K562 (cell line): ENCODE data around the gene CMPK1. TPM values are rescaled to one million over a fixed set of nuclear protein-coding genes. Genes with fewer than 3 reads are reported as not detected.

Experiments
- ARID3A ChIP-seq: IDR thresholded peaks from 2 replicates; pipeline ENCODE4 v1.6.1; 2012; ENCODE audit warnings: low read depth, low read length, improper control_type of control experiment, borderline replicate concordance
- GMEB1 ChIP-seq: fragments of 250-450 bp; sonication (Bioruptor Pico); IDR thresholded peaks from 2 replicates; pipeline ENCODE4 v1.4.0; 2020; ENCODE audit warnings: mild to moderate bottlenecking
- RB1 ChIP-seq: fragments of 450-650 bp; IDR thresholded peaks from 2 replicates; pipeline ENCODE4 v1.6.1; 2017; ENCODE audit warnings: low read depth, mild to moderate bottlenecking
- ZNF274 ChIP-seq: IDR thresholded peaks from 2 replicates; pipeline ENCODE4 v1.6.1; 2011; ENCODE audit warnings: low read depth, mild to moderate bottlenecking, low read length, moderate library complexity, borderline replicate concordance
- ZNF280B ChIP-seq: fragments of 250-450 bp; sonication (Bioruptor Pico); IDR thresholded peaks from 2 replicates; pipeline ENCODE4 v1.5.1; 2021; ENCODE audit warnings: mild to moderate bottlenecking
- ZNF431 ChIP-seq: sonication (generic); formaldehyde crosslinking; IDR thresholded peaks from 2 replicates; pipeline ENCODE4 v1.8.0; 2022; ENCODE audit warnings: mild to moderate bottlenecking, missing genetic modification reagents
- polyA plus RNA-seq, 8 experiments: library from polyadenylated mRNA; depleted of rRNA in 4 of 8; stranded (reverse) in 5 of 8; unstranded in 3 of 8; fragments of >200 nt; fragmentation: Nextera tagmentation in 2 of 8; fragmentation: Illumina TruSeq in 1 of 8; extraction: Ambion mirVana in 2 of 8; extraction: Trizol in 1 of 8; gene quantifications; 2 replicates each; pipeline versions ENCODE4 v1.2.1 to v1.2.3, GENCODE V29; 2011 to 2014; ENCODE audit warnings: inconsistent platforms in 1 of 8, missing spikeins in 1 of 8
- total RNA-seq, 7 experiments: library from RNA; depleted of rRNA in 6 of 7; stranded (reverse); fragments of >200 nt in 6 of 7; fragmentation: Illumina TruSeq in 2 of 7; extraction: Trizol in 2 of 7; gene quantifications; 2 replicates each; pipeline versions ENCODE4 v1.2.1 to v1.2.3, GENCODE V29; 2011 to 2021; ENCODE audit warnings: low replicate concordance in 1 of 7
- TF ChIP-seq, protein P1 (sequence below): sonication (generic); formaldehyde crosslinking; IDR thresholded peaks from 2 replicates; pipeline ENCODE4 v1.8.1; 2023; ENCODE audit warnings: missing genetic modification reagents, mild to moderate bottlenecking, borderline replicate concordance
- TF ChIP-seq, protein P2 (sequence below): sonication (generic); formaldehyde crosslinking; IDR thresholded peaks from 2 replicates; pipeline ENCODE4 v1.8.0; 2023; ENCODE audit warnings: mild to moderate bottlenecking, missing genetic modification reagents

CMPK1 gene
- total and polyA plus RNA-seq, 9 of the 15 experiments (the other 6 are each of a cell fraction or from before 2014, with no cell fraction given) = 54.5 to 197 (median 116) TPM

- no peak for TF ChIP-seq GMEB1 (CRISPR knock-in tag)
- TF ChIP-seq ARID3A = no peak
- TF ChIP-seq, protein P1, sequence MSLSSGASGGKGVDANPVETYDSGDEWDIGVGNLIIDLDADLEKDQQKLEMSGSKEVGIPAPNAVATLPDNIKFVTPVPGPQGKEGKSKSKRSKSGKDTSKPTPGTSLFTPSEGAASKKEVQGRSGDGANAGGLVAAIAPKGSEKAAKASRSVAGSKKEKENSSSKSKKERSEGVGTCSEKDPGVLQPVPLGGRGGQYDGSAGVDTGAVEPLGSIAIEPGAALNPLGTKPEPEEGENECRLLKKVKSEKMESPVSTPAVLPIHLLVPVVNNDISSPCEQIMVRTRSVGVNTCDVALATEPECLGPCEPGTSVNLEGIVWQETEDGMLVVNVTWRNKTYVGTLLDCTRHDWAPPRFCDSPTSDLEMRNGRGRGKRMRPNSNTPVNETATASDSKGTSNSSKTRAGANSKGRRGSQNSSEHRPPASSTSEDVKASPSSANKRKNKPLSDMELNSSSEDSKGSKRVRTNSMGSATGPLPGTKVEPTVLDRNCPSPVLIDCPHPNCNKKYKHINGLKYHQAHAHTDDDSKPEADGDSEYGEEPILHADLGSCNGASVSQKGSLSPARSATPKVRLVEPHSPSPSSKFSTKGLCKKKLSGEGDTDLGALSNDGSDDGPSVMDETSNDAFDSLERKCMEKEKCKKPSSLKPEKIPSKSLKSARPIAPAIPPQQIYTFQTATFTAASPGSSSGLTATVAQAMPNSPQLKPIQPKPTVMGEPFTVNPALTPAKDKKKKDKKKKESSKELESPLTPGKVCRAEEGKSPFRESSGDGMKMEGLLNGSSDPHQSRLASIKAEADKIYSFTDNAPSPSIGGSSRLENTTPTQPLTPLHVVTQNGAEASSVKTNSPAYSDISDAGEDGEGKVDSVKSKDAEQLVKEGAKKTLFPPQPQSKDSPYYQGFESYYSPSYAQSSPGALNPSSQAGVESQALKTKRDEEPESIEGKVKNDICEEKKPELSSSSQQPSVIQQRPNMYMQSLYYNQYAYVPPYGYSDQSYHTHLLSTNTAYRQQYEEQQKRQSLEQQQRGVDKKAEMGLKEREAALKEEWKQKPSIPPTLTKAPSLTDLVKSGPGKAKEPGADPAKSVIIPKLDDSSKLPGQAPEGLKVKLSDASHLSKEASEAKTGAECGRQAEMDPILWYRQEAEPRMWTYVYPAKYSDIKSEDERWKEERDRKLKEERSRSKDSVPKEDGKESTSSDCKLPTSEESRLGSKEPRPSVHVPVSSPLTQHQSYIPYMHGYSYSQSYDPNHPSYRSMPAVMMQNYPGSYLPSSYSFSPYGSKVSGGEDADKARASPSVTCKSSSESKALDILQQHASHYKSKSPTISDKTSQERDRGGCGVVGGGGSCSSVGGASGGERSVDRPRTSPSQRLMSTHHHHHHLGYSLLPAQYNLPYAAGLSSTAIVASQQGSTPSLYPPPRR (CRISPR knock-in tag) = no peak
- TF ChIP-seq ZNF274 = no peak
- no peak for TF ChIP-seq ZNF280B
- TF ChIP-seq, protein P2, sequence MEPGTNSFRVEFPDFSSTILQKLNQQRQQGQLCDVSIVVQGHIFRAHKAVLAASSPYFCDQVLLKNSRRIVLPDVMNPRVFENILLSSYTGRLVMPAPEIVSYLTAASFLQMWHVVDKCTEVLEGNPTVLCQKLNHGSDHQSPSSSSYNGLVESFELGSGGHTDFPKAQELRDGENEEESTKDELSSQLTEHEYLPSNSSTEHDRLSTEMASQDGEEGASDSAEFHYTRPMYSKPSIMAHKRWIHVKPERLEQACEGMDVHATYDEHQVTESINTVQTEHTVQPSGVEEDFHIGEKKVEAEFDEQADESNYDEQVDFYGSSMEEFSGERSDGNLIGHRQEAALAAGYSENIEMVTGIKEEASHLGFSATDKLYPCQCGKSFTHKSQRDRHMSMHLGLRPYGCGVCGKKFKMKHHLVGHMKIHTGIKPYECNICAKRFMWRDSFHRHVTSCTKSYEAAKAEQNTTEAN (CRISPR knock-in tag) = no peak
- no peak for TF ChIP-seq RB1
- TF ChIP-seq ZNF431 (CRISPR knock-in tag) = no peak
Observed at GRCh38 chr1:47295579-47295978, 38.0 kb upstream of the CMPK1 start (continued).
